Measurements from ENCODE around the gene FRAS1. TPM values are rescaled to one million over a fixed set of nuclear protein-coding genes. Genes with fewer than 3 reads are reported as not detected.
"Not testable (repeated sequence)": the region's sequence is repeated elsewhere in the genome, so short reads cannot be mapped to it uniquely, and the experiment has no call there.

Gene FRAS1
- total and polyA plus RNA-seq, 8 donors: 15.3 to 48.9 (median 40.4) TPM

- no peak for TF ChIP-seq CTCF (IDR thresholded peaks at IDR 0.05)
- no peak for DNase-seq
- Histone ChIP-seq H3K4me3 (no peak overlapping the region), H3K9me3 (no peaks in the 10 kb centered on the region), H3K27me3 (no peaks in the 10 kb centered on the region), H3K27ac (no peak overlapping the region), H3K36me3 (no peaks in the 10 kb centered on the region), H3K4me1 (peaks cover 0 to 4% of the 10 kb centered on the region in 2 donors)
- intact Hi-C loops (cut with DNase I): no loop called here
- no peak for ATAC-seq
Measured at GRCh38 chr4:78544678-78545077, 487.6 kb downstream of the FRAS1 start.

GRCh38 chr4:78545275-78546246 lies 488.4 kb downstream of the FRAS1 start:
- H3K27me3 ChIP-seq: no peaks in the 10 kb centered on the region
- no peak for DNase-seq
- H3K36me3 ChIP-seq: no peaks in the 10 kb centered on the region
- TF ChIP-seq CTCF (IDR thresholded peaks at IDR 0.05): no peak
- intact Hi-C loops (cut with DNase I): no loop called here
- no peak for ATAC-seq
- no peaks in the 10 kb centered on the region for H3K9me3 ChIP-seq
- H3K4me3 ChIP-seq: no peak overlapping the region
- H3K4me1 ChIP-seq: peaks cover 0 to 5% of the 10 kb centered on the region in 2 donors
- no peak overlapping the region for H3K27ac ChIP-seq

- H3K4me3 ChIP-seq; H3K27ac ChIP-seq; intact Hi-C loops (cut with DNase I); H3K9me3 ChIP-seq; H3K36me3 ChIP-seq; ATAC-seq: not testable (repeated sequence)
- H3K4me1 ChIP-seq: peaks cover 0 to 25% of the 10 kb centered on the region in 2 donors
- H3K27me3 ChIP-seq: peaks cover 0 to 15% of the 10 kb centered on the region in 2 donors
- peak in 1 of 4 donors; percentile 44 for DNase-seq
Measured at GRCh38 chr4:78547899-78548298, 490.8 kb downstream of the FRAS1 start.

GRCh38 chr4:78548889-78549288 lies 491.8 kb downstream of the FRAS1 start:
- intact Hi-C loops (cut with DNase I); DNase-seq; H3K27ac ChIP-seq; H3K36me3 ChIP-seq; ATAC-seq; H3K9me3 ChIP-seq; H3K4me3 ChIP-seq: not testable (repeated sequence)
- Histone ChIP-seq H3K27me3 (peaks cover 0 to 15% of the 10 kb centered on the region in 2 donors), H3K4me1 (peaks cover 4 to 33% of the 10 kb centered on the region in 2 donors)

- H3K27me3 ChIP-seq: peaks cover 0 to 15% of the 10 kb centered on the region in 2 donors
- peak; percentile 92 for ATAC-seq
- intact Hi-C loops (cut with DNase I): no loop called here
- peak within 1 kb of the TSS; percentile 56 to 64 for H3K4me3 ChIP-seq
- peak within 1 kb of the TSS; percentile 89 to 97 for H3K27ac ChIP-seq
- peaks cover 4 to 41% of the 10 kb centered on the region in 2 donors for H3K4me1 ChIP-seq
- no peaks in the 10 kb centered on the region for H3K9me3 ChIP-seq
- peak; percentile 37 to 94 (median 67) for DNase-seq
- peaks cover 0 to 10% of the 10 kb centered on the region in 2 donors for H3K36me3 ChIP-seq
- TF ChIP-seq CTCF (IDR thresholded peaks at IDR 0.05): no peak
Measured at GRCh38 chr4:78551420-78552351, 494.6 kb downstream of the FRAS1 start, which contains the start of gene ANXA3. Gene ANXA3, plus strand, starts transcription at chr4:78551770. Its CDS starts 2,704 bp downstream, at chr4:78554474.
